Measurements from ENCODE around the gene HDAC8.

- TF ChIP-seq REST (IDR thresholded peaks at IDR 0.05): no peak
- TF ChIP-seq POLR2AphosphoS2 (conservative IDR thresholded peaks at IDR 0.05; ENCODE audit: low read length): no peak
- no peak for TF ChIP-seq JUN (IDR thresholded peaks at IDR 0.05)
- TF ChIP-seq CTCF (IDR thresholded peaks at IDR 0.05): no peak
- no peak for TF ChIP-seq BCL3 (IDR thresholded peaks at IDR 0.05)
Measured at GRCh38 chrX:72304877-72305276, 267.8 kb downstream of the HDAC8 start.

Data from A549 (cell line).